Mammary epithelial cell (primary cell): ENCODE results near the gene PPP2R5D.

Source experiments
- CTCF ChIP-seq, 2 donors: IDR thresholded peaks in 1 of 2; conservative IDR thresholded peaks in 1 of 2; 2 replicates each; pipeline ENCODE4 v1.5.1; 2011 to 2012; ENCODE audit warnings: inconsistent platforms in 2 of 2, low read length in 2 of 2, mild to moderate bottlenecking in 2 of 2, control low read depth in 1 of 2, low read depth in 1 of 2; ENCODE audit not compliant: insufficient read depth in 1 of 2; ENCODE audit errors: extremely low read depth in 1 of 2
- EZH2 ChIP-seq: IDR thresholded peaks from 2 replicates; pipeline ENCODE4 v1.6.1; 2012; ENCODE audit warnings: low read length, inconsistent platforms, borderline replicate concordance

- no peak for TF ChIP-seq CTCF (conservative IDR thresholded peaks at IDR 0.05 in 1 of 2, IDR thresholded peaks at IDR 0.05 in 1 of 2; ENCODE audit: extremely low read depth in 1 of 2, insufficient read depth in 1 of 2, low read depth in 1 of 2, low read length in 2 of 2)
- TF ChIP-seq EZH2 = no peak
Observed at GRCh38 chr6:43035495-43036194, 51.3 kb downstream of the PPP2R5D start.
